HG03469 (cell line): ENCODE measurements around the gene DMD.

Experiments
- ATAC-seq: cut with Tn5 transposase; IDR thresholded peaks from one replicate; pipeline ENCODE4 v1.9.1; 2021; ENCODE audit warnings: mild to moderate bottlenecking, moderate library complexity, moderate number of reproducible peaks; ENCODE audit not compliant: unreplicated experiment

Gene DMD

DNA sequence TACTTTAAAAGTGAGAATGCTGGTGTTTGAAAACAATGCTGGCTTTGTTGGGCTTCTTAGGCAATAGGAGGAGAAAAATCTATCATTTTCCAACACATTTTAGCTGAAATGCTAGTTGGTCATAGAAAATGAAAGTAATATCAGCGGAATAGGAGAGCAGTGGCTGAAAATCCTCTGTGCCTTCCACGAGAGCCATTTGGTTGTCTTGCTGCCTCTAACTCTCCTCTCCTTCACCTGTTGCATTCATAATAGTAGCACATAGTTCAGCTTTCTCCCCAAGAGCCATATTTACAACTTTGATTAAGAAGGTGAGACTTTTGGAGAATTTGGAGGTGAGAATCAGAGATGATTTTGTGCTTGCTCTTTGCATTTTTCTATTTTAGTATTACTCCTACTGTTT is 1290.1 kb downstream of the DMD start:
- no peak for ATAC-seq

DNA sequence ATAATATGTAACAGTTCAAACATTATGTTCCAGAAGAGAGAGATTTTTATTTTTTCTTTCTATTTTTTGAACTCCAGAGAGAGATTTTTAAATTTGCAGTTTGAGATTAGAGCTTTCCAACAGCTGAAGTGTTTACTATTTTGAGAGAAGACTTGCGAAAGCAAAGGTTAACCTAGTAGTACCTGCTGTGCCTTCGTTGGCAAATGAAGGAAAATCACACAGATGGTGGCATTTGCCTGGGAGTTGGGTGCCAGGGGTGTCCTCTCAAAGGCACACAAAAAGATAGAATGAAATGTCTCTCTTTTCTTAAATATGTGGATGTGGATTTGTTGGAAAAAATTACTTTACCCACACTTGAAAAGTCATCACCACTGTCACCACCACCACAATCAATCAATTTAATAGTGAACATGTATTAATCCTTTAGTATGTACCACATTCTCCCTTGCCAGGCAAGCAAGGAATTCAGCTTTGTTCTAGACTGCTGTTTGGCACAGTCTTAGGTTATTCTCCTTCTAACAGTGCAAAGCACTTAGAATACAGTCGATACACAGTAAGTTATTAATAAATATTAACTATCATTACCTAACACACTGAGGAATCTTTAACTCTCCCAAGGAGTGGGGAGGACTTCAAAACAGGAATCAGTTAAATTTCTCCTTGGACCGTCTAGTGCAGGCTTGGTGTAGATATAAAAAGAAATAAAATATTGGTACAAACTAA is 1301.3 kb downstream of the DMD start:
- ATAC-seq, result no peak

DNA sequence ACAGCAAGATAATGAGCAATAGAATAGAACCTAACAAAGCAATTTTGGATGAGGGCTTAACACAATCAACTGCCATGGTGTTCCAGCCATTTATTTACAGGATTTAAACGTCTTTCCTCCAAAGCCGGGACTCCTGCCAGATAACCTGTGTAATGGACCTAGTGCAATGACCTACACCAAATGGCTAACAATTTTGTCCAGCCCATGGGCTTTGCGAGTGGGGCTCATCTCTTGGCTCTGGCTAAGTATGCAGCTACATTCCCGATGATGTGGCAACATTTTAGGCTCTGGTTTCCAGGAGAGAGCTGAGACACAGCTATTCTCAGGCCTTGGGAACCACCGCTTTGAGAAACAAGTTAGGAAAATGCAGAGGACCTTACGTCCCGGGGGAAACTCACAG is 1317.2 kb downstream of the DMD start:
- no peak for ATAC-seq

DNA sequence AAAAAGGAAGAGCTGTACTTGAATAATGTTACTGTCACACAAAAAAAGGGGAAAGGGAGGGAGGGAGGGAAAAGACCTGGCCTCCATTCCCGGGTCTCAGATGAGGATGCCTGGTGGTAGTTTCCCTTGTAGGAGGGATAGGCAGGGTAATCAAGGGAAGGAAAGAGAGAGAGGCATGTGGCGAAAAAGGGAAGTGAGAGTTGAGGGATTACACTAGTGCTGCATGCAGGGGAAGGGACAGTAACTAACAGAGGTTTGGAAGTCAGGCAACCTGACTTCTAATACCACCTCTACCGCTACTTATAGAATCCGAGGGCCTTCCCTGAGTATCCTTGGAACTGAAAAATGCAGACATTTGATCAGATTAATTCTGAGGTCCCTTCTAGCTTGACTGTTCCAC is 1317.8 kb downstream of the DMD start:
- no peak for ATAC-seq

DNA sequence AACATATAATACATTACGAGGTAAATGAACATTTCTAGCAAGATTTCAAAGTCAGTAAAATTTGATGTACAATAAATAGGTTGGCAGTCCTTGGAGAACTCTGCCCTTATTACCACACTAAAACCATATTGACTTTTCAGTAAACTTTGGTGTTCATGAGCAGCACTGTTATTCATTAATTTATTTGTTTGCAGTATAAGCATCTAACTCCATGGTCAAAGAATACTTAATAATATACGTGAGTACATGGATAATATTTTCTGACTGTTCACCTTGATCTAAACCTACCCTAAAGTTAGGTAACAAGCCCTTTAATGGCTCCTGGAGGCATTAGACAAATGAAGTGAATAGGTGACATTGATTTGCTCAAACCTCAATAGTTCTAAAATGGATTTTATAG is 1322.3 kb downstream of the DMD start:
- ATAC-seq, result no peak

DNA sequence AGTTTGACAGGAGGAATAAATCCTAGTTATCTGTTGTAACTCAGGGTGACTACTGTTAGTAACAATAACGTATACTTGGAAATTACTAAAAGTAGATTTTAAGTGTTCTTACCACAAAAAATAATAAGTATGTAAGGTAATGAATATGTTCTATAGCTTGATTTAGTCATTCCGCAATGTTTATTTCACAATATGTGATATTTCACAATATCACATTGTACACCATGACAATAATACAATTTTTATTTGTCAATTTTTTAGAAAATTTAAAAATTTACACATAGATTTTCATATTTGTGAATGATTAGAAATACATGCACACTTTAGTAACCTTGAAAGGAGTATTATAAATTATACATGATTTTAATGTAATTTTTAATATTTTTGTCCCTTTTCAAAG is 1326.8 kb downstream of the DMD start:
- no peak for ATAC-seq

DNA sequence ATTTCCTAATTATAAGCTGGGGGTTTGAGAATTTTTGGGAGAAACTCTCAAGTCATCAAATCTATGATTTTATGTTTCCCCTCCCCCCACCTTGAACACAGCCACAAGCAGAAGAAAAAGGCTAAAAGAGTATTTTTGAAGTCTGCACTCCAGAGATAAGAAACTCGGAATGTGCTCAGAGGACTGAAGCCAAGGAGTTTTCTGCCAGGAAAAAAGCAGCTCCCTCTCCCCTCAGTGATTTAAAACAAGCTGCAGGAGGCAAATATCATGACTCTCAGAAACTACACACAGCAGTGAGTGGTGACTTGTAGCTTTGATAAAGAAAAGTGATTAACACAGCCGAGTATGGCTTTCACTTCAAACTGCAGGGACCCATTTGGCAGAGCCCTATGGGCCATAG is 1339.3 kb downstream of the DMD start:
- ATAC-seq, result no peak

DNA sequence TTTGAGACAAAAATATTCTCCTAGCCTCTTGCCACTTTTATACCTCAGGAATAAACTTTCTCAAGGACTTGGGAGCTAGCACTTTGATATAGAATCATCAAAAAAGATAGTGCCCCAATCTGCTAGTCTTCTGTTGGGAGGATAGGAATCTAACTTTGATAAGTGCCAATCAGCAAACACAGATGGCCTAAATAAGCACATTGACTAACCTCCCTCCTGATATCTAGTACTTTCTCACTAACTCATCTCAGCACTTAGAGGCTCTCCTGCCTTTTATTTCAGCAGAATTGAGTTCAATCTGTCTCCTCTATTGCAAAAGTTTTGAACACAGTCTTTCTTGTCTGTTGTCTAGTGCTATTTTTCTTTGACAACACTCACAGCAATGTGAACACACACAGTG is 1341.1 kb downstream of the DMD start:
- ATAC-seq, result no peak

DNA sequence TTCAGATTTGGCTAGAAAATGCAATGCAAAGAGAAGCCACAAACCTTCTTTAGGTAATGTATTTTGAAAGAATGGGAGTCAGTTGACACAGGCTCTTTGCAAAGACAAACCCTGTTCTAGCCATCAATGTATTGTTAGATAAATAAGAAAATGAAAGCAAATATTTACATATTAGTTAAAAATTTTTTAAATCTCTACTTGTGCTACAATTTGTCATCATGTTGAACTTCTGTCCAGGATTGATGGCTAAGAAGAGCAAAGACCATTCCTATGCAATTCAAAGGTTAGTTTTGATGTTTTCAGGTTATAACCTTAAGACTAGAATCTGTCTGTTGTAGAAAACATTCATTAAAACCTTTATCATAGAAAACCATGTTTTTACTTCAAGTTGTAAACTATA is 1350.7 kb downstream of the DMD start:
- ATAC-seq, result no peak

DNA sequence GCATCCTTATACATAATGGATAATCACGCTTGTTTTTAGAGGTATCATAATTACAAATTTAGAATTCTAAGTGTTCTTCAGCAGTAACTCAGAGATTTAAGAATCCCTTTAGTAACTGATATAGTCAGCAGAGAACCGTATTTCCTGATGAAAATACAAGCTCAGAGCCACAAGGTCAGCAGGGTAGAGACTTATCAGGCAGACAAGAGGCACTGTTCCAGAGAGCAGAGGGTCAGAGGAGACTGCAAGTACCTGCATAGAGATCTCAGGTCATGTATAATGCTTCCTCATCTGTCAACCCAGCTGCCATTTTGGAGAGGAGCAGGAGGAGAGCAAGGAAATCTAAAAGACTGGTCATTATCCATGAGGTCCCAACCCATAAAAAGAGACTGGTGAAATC is 1352.4 kb downstream of the DMD start:
- no peak for ATAC-seq

DNA sequence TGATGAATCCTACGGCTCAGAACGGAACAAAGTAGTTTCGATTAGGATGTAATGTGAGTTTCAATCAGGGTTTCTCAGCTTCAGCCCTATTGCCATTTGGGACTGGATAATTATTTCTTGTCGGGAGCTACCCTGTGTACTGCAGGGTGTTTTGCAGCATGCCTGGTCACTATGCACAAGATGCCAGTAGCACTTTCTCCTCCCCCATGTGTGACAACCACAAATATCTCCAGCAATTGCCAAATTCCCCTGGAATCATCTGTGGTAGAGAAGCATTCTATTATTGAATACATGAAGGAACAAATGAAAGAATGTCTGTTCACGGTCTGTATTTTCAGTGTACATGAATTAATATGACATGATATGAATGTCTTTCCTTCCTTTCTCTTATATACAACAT is 1356.6 kb downstream of the DMD start:
- ATAC-seq, result no peak

DNA sequence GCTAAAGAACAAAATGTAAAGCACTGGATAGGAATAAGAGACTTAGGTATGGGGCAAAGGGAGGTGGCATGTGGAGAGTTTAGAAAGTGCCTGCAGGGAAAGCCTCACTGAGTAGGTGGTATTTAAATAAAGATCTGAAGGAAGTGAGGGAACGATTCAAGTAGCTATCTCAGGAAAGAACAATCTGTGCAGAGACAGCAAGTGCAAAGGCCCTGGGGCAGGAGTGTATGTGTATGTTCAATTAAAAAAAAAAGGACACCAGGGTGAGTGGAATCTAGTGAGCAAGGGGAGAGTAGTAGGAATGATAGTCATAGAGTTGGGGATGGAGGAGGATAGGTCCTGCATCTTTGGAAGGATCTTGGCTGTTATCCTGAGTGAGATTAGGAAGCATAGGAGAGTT is 1359.6 kb downstream of the DMD start:
- ATAC-seq, result no peak

DNA sequence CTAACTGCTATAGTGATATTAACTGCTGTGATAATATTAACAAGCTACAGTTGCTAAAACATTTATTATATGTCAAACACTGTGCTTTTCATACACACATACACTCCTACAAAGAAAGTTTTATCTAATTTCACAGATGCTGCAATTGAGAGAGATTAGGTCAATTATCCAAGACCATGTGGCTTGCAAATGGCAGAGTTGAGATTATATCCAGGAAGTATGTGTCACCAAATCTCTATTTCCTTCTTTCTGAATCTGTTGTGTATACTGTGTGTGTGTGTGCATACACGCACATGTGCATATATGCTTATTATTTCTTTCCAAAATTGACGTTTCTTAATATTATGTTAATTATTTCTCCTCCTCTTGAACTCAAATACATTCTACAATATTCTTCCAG is 1363.6 kb downstream of the DMD start:
- ATAC-seq, result no peak

DNA sequence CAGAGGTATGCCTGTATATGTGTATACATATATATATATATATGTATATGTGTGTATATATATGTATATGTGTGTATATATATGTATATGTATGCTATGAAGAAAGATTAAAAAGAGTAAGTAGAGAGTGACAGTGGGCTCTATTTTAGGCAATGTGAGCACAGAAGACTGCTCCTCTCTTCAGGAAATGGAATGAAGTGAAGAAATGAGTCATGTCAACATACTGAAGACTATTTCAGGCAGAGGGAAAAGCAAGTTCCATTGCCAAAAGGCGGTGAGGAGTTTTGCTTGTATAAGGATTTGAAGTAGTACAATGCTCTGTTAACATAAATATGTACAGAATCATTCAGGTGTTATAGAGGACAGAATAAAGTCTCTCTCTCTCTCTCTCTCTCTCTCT is 1366.3 kb downstream of the DMD start:
- no peak for ATAC-seq

DNA sequence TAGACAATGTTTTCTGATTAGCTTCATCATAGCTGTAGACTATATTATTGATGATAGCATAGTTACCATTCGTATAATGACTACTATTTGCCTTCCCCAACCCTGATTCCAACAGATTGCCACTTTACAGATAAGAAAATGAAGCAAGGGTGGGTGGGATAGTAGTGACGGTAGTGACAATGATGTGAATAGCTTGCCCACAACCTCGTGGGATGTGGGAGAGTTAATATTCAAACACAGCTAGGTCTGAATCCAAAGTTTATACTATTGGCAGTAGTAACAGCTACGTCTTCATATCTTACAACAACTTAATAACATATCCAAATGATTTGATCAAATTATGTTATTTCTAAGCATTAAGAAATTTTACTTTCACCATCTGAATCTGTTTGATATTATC is 1372.7 kb downstream of the DMD start:
- ATAC-seq, result no peak

DNA sequence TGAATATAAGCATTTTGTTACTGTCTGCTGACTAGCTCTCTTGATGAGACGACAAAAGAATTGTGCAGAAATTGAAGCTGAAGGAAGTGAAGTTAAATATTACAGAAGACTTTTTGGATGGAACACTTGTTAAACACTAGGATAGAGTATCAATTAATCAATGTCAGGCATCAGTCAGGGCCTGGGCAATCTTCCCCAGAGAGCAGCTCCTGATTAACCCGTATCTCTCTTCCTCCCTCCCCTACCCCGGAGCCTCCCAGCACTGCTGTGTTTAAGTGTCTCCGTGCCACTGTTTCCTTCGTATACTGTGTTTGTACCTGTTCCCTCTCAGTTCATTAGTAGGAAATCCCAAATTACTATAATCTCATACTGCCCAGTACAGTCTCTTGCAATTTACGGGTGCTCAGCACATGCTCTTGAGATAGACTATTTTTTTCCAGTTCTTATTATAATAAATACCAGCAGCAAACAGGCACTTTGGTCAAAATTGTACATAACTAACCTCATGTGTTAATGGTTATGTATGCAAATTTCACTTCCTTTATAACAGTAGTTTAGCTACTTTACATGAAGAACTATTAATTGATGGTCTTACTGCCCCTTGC is 1373.8 kb downstream of the DMD start:
- ATAC-seq, result no peak

DNA sequence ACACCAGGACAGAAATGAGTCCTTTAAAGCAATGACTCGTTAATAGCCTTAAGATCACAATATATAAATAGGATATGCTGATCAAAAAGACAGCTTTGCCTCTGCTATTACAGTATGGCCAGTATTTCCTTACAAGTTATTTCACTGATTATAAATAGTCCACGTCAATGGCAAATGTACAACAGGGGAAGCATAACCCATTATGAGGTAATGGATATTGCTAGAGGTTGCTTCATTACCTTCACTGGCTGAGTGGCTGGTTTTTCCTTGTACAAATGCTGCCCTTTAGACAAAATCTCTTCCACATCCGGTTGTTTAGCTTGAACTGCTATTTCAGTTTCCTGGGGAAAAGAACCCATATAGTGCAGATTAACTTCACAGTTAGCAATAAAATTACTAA is 1374.9 kb downstream of the DMD start:
- ATAC-seq, result no peak

DNA sequence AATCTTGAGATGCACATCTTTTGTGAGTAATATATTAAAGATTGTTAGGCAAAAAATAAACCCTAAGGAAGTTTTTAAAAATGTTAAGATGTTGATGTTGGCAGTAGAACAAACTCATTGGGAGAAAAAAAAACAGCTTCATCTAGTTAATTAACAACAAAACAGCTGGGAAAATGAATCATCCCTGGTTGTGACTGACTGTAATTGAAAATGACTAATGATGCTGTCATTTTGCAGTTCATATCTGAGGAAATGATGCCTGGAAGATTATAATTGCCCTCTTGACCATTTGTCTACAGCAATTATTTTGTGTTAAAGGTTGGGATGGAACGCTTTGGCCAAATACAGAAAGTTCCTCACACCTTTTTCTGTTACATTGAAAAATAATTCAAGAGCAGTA is 1379.1 kb downstream of the DMD start:
- no peak for ATAC-seq

DNA sequence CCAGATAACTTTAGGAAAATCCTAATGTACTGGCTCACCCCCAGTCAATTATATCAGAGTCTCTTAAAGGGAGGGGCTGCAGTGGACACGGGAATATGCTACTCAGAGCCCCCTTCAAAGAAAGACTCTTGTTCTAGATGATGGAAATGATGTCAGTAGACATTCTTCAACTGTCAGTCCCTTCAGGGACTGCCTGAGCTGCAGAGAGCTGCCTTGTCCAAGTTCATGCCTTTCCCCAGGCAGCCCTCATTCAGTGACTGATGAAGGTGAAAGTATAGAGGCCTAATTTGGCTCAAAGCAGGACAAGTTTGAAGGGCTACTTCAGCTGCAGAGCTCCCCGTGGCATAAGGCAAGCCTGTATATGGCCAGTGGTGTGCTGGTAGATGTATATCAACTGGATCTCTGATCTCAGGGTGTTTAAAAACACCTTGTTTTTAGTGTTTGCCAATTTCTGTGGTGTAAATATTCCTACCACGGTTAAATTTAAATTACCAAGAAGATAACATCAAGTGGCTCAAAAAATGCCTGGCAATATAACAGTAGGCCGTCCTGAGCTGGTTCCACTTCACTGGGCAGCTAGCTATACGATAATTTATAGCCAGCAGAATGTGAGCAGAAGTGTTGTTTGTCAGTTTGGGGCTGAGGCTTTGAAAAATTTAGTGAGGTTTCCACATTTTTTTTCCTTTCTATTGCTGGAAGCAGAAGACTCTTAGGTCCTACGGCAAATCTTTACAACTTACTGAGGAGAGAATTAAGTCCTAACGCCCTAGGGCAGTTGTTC is 1390.7 kb downstream of the DMD start:
- ATAC-seq, result no peak

DNA sequence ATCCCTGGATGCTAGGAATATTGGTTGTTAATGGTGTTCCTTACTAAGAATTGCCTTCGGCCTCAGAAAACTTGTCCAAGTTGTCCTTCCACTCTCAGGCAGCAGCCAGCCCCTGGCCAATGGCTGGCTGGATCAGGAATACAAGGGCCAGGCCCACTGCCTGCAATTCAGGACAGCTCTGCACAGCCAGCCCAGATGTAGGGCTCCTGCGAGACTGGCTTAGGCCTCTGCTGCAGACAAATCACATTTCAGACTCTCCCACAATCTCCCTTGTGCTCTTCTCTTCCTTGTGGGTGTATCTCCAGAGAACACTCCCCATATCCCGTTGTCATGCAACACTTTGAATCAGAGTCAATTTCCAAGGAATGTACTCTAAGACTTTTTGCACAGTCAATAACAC is 1391.9 kb downstream of the DMD start:
- no peak for ATAC-seq

DNA sequence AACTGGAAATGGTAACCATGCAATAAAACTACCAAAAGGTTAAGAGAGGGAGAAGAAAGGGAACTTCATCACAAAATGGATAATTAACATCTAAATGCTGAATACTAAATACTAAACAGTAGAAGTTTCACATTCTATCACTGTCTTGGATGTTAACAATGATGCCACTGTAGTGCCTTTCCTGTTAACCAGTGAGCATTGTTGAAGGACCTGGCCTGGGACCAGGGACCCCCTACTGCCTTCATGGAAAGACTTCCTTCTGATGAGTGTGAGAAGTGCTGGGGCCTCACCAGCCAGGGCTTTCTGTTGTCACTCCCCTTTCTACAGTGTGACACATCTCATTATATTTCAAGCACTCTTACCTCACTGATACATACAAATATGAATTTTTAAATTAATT is 1400.2 kb downstream of the DMD start:
- no peak for ATAC-seq

DNA sequence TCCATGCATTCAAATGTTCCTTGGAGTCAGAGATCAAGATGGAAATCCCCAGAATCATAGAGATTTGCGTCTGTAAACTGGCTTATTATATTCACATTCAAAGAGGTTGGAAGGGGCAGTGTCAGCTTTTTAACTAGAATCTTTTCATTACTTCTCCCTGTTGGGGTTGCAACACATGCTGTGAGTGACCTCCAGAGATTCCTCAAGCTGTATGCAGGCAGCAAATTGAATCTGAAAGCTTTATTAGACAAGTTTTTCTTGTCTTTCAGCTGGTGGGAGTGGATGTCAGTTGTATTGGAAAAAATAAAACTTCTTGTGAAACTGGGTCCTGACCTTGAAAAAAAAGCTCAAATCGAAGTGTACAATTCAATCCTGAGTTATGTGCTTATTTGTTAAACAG is 1403.0 kb downstream of the DMD start:
- no peak for ATAC-seq
